Loucy (cell line): ENCODE results near the gene ZFP36L2.
A peak's percentile ranks its signal among the peaks of the same experiment; 100 is the strongest.

Source experiments
- H2AFZ ChIP-seq: fragments of 200-600 bp; sonication (generic); 2 replicates; pipeline ENCODE4 v1.6.0; 2016; ENCODE audit warnings: antibody characterized with exemption, mild to moderate bottlenecking, low read length, moderate library complexity
- H3F3A ChIP-seq: fragments of 200-600 bp; 2 replicates; pipeline ENCODE4 v1.6.0; 2016; ENCODE audit warnings: antibody characterized with exemption, low read depth, mild to moderate bottlenecking
- H3K27me3 ChIP-seq: fragments of 200-600 bp; sonication (generic); 2 replicates; pipeline ENCODE4 v1.6.1; 2014; ENCODE audit warnings: low read length, mild to moderate bottlenecking; ENCODE audit not compliant: insufficient read depth, poor library complexity, severe bottlenecking
- H3K36me3 ChIP-seq: fragments of 200-600 bp; sonication (generic); 2 replicates; pipeline ENCODE4 v1.6.1; 2016; ENCODE audit warnings: low read length; ENCODE audit not compliant: insufficient read depth
- H3K4me1 ChIP-seq: fragments of 200-600 bp; sonication (generic); 2 replicates; pipeline ENCODE4 v1.5.1; 2014; ENCODE audit warnings: low read length, mild to moderate bottlenecking; ENCODE audit not compliant: insufficient read depth, poor library complexity, severe bottlenecking
- H3K4me2 ChIP-seq: fragments of 200-600 bp; sonication (generic); 2 replicates; pipeline ENCODE4 v1.6.0; 2014; ENCODE audit warnings: antibody characterized with exemption, low read length, low read depth, mild to moderate bottlenecking; ENCODE audit not compliant: poor library complexity, severe bottlenecking
- H3K4me3 ChIP-seq: fragments of 200-600 bp; sonication (generic); 2 replicates; pipeline ENCODE4 v1.5.1; 2014; ENCODE audit warnings: low read length, mild to moderate bottlenecking, mixed read lengths; ENCODE audit not compliant: poor library complexity, severe bottlenecking
- H3K79me2 ChIP-seq: fragments of 200-600 bp; sonication (generic); 2 replicates; pipeline ENCODE4 v1.6.1; 2014; ENCODE audit warnings: low read length; ENCODE audit not compliant: insufficient read depth
- H3K9ac ChIP-seq: fragments of 200-600 bp; sonication (generic); 2 replicates; pipeline ENCODE4 v1.6.0; 2014; ENCODE audit warnings: mild to moderate bottlenecking, low read depth, low read length, moderate library complexity; ENCODE audit not compliant: poor library complexity, severe bottlenecking
- H3K9me2 ChIP-seq: fragments of 200-600 bp; sonication (generic); replicated peaks from 2 replicates; pipeline ENCODE4 v1.6.1; 2016; ENCODE audit warnings: low read depth, low read length, mixed read lengths
- H3K9me3 ChIP-seq: fragments of 200-600 bp; sonication (generic); 2 replicates; pipeline ENCODE4 v1.6.1; 2014; ENCODE audit warnings: mild to moderate bottlenecking, antibody characterized with exemption, low read length, low read depth; ENCODE audit not compliant: insufficient read depth
- H4K20me1 ChIP-seq: fragments of 200-600 bp; sonication (generic); 2 replicates; pipeline ENCODE4 v1.6.0; 2014; ENCODE audit warnings: antibody characterized with exemption, low read length, mild to moderate bottlenecking; ENCODE audit not compliant: insufficient read depth, poor library complexity, severe bottlenecking
- EZH2phosphoT487 ChIP-seq: fragments of 200-600 bp; IDR thresholded peaks from 2 replicates; pipeline ENCODE4 v1.6.1; 2018; ENCODE audit warnings: antibody characterized with exemption, mild to moderate bottlenecking, moderate library complexity, borderline replicate concordance
- TF ChIP-seq, protein P1 (sequence below): fragments of 200-600 bp; sonication (generic); conservative IDR thresholded peaks from 2 replicates; pipeline ENCODE4 v1.5.1; 2014; ENCODE audit warnings: mild to moderate bottlenecking, antibody characterized with exemption, low read length

Gene ZFP36L2

DNA sequence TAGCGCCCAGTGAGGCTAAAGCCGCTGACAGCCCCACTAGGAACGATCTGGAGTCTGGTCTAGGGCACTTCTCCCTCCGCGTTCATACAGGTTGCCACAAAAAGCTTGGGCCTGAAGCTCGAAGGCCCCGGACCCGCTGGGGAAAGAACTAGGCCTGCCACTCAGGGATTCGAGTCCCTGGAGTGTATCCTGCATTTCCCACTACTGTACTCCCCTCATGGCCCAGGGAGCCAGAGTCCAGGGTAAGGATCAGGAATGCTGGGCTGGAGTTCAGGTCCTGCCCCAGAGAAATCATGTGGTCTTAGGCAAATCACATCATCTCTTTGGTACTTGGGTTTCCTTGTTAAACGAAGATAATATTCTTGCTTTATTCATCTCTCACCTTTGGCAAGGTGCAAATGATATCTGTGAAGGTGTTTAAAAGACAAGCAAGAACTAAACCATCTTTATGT lies 1.4 kb upstream of the ZFP36L2 start:
- H3K79me2 ChIP-seq: peaks cover 54% of the 10 kb centered on the region
- H3K4me1 ChIP-seq: peaks cover 30% of the 10 kb centered on the region
- peak overlapping the region; percentile 89 for H3K4me2 ChIP-seq
- TF ChIP-seq, protein P1, sequence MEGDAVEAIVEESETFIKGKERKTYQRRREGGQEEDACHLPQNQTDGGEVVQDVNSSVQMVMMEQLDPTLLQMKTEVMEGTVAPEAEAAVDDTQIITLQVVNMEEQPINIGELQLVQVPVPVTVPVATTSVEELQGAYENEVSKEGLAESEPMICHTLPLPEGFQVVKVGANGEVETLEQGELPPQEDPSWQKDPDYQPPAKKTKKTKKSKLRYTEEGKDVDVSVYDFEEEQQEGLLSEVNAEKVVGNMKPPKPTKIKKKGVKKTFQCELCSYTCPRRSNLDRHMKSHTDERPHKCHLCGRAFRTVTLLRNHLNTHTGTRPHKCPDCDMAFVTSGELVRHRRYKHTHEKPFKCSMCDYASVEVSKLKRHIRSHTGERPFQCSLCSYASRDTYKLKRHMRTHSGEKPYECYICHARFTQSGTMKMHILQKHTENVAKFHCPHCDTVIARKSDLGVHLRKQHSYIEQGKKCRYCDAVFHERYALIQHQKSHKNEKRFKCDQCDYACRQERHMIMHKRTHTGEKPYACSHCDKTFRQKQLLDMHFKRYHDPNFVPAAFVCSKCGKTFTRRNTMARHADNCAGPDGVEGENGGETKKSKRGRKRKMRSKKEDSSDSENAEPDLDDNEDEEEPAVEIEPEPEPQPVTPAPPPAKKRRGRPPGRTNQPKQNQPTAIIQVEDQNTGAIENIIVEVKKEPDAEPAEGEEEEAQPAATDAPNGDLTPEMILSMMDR: no peak
- no peak for TF ChIP-seq EZH2phosphoT487
- peak overlapping the region; percentile 97 for H3K4me3 ChIP-seq
- no peak overlapping the region for H2AFZ ChIP-seq
- H3K9me3 ChIP-seq: no peaks in the 10 kb centered on the region
- no peaks in the 10 kb centered on the region for H3K27me3 ChIP-seq
- H3K9me2 ChIP-seq: no peaks in the 10 kb centered on the region
- peak overlapping the region; percentile 100 for H3K9ac ChIP-seq
- peaks cover 26% of the 10 kb centered on the region for H3K36me3 ChIP-seq
- H4K20me1 ChIP-seq: peaks cover 22% of the 10 kb centered on the region
- peaks cover 8% of the 10 kb centered on the region for H3F3A ChIP-seq

DNA sequence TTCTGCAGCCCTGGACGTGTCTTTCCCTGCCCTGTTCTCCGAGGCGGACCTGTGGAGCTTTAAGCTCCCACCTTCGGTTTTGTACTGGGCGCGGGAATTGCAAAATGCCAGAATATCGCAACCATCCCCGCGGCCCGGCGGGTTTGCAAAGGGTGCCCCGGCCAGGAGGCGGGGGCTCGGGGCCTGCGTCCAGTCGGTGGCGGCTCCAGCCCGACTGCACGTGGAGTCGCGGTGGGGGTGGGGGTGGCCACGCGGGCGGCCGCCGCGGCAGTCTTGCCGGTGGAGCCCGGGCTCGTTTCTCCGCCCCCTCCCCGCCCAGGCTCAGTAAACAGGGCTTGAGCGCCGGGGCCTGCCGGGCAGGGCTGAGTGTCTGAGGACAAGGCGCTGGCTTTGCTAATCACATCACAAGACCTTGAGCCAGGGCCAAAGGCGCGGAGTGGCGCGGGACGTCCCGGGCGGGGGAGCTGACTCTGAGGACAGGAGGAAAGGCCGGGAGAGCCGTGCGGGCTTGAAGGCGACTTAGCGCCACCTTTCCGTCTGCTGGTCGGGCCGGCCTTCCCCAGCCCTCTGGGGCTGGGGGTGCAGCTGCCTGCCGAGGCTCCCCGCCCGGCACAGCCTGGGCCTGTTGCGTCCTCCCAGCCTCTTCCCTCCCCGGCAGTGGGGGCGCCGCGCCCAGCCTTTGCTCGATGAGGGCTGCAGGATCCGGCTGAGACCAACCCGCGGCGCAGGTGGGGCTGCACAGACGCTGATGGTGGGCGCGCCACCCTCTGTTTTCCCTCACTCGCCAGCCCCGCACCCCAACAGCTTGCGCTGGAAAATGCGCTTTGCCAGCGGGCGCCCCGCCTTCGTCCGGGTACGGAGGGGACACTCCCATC lies 786 bp upstream of the ZFP36L2 start:
- Histone ChIP-seq H3K9me2 (no peaks in the 10 kb centered on the region), H4K20me1 (peaks cover 29% of the 10 kb centered on the region), H2AFZ (peak overlapping the region; percentile 34; the same call in 1 of the 2 replicates), H3K9ac (peak overlapping the region; percentile 100), H3K79me2 (peaks cover 61% of the 10 kb centered on the region), H3K36me3 (peaks cover 33% of the 10 kb centered on the region), H3K4me3 (peak overlapping the region; percentile 97), H3K27me3 (no peaks in the 10 kb centered on the region), H3K9me3 (no peaks in the 10 kb centered on the region), H3F3A (peaks cover 8% of the 10 kb centered on the region), H3K4me2 (peak overlapping the region; percentile 89), H3K4me1 (peaks cover 36% of the 10 kb centered on the region)
- no peak for TF ChIP-seq EZH2phosphoT487
- TF ChIP-seq, protein P1: no peak

GRCh38 chr2:43225788-43226557 lies 433 bp downstream of the ZFP36L2 start:
- Histone ChIP-seq H3K27me3 (no peaks in the 10 kb centered on the region), H3K9me3 (no peaks in the 10 kb centered on the region), H3K36me3 (peaks cover 35% of the 10 kb centered on the region), H3K79me2 (peaks cover 73% of the 10 kb centered on the region), H3K4me1 (peaks cover 47% of the 10 kb centered on the region), H4K20me1 (peaks cover 41% of the 10 kb centered on the region), H3K9me2 (no peaks in the 10 kb centered on the region), H3K9ac (peak overlapping the region; percentile 100), H3K4me3 (peak overlapping the region; percentile 97), H3F3A (peaks cover 15% of the 10 kb centered on the region), H3K4me2 (peak overlapping the region; percentile 97), H2AFZ (no peak overlapping the region)
- no peak for TF ChIP-seq EZH2phosphoT487
- TF ChIP-seq, protein P1: no peak
